Esophagus squamous epithelium (tissue), 5 donors: ENCODE measurements around the gene SLC12A8. TPM values are rescaled to one million over a fixed set of nuclear protein-coding genes. Genes with fewer than 3 reads are reported as not detected.

Experiments
- DNase-seq: peaks from one replicate; lab custom pipeline; 2025; lab: John Stamatoyannopoulos, UW
- H3K27ac ChIP-seq, 4 donors: fragments of 200-600 bp; sonication (generic); one replicate each; pipeline ENCODE4 v1.5.1; 2016 to 2019; ENCODE audit warnings: mild to moderate bottlenecking in 1 of 4
- H3K27me3 ChIP-seq, 4 donors: fragments of 200-600 bp; sonication (generic); 1 replicate in 3 of 4; 2 replicates in 1 of 4; pipeline versions ENCODE4 v1.5.1 to v1.6.0; 2017 to 2021; ENCODE audit warnings: antibody characterized with exemption in 1 of 4
- H3K36me3 ChIP-seq, 3 donors: fragments of 200-600 bp; sonication (generic); one replicate each; pipeline ENCODE4 v1.5.1; 2016 to 2019
- H3K4me1 ChIP-seq, 3 donors: fragments of 200-600 bp; sonication (generic); one replicate each; pipeline ENCODE4 v1.5.1; 2017 to 2019
- H3K4me3 ChIP-seq, 4 donors: fragments of 200-600 bp; sonication (generic); 1 replicate in 3 of 4; 2 replicates in 1 of 4; pipeline ENCODE4 v1.5.1; 2016 to 2019; ENCODE audit warnings: mild to moderate bottlenecking in 2 of 4, moderate library complexity in 1 of 4
- H3K9me3 ChIP-seq, 3 donors: fragments of 200-600 bp; sonication (generic); one replicate each; pipeline ENCODE4 v1.5.1; 2016 to 2019
- CTCF ChIP-seq, 6 experiments: fragments of 450-650 bp in 4 of 6; fragments of 200-600 bp in 2 of 6; sonication (generic) in 2 of 6; IDR thresholded peaks; one replicate each; pipeline ENCODE4 v1.5.1; 2016 to 2019; ENCODE audit warnings: antibody characterized with exemption in 6 of 6, mild to moderate bottlenecking in 4 of 6, moderate library complexity in 4 of 6
- POLR2A ChIP-seq, 4 donors: fragments of 450-650 bp; IDR thresholded peaks; one replicate each; pipeline ENCODE4 v1.6.1; 2017; ENCODE audit warnings: antibody characterized with exemption in 4 of 4, mild to moderate bottlenecking in 4 of 4, moderate library complexity in 3 of 4
- WGBS, 2 donors: methylation state at CpG; one replicate each; pipeline ENCODE4 v1.1.5; 2018; 5-methylcytosine and 5-hydroxymethylcytosine counted together
- intact Hi-C: fragments of 100-400 bp; cut with DNase I; formaldehyde crosslinking; loops from one replicate; pipeline ENCODE4 v1.15.0; 2022
- total RNA-seq, 4 donors: library from RNA; depleted of rRNA; stranded (reverse); fragments of >200 nt; gene quantifications; one replicate each; pipeline ENCODE4 v1.1.0, GENCODE V29; 2016
- donor health status: DM: yes; HTN: yes; CAD: no.

The SLC12A8 gene
- total RNA-seq, 4 donors from 2014 or later, result 9.9 to 15.9 (median 13.8) TPM

GRCh38 chr3:125213364-125213755 is 812 bp upstream of the SLC12A8 start:
- intact Hi-C loops, result no loop called here
- Histone ChIP-seq H3K9me3 (no peaks in the 10 kb centered on the region), H3K4me1 (peaks cover 9 to 22% (median 9%) of the 10 kb centered on the region in 3 donors), H3K27me3 (peaks cover 0 to 41% (median 0%) of the 10 kb centered on the region in 4 donors), H3K4me3 (no peak overlapping the region), H3K27ac (no peak overlapping the region), H3K36me3 (no peaks in the 10 kb centered on the region)
- DNase-seq, result no peak
- 76 to 88% methylated on average over 4 of the region's 4 CpGs for WGBS, 2 donors
- TF ChIP-seq POLR2A (IDR thresholded peaks at IDR 0.05) (no peak), CTCF (IDR thresholded peaks at IDR 0.05) (no peak)

- H3K36me3 ChIP-seq, result no peaks in the 10 kb centered on the region
- no peaks in the 10 kb centered on the region for H3K9me3 ChIP-seq
- TF ChIP-seq CTCF (IDR thresholded peaks at IDR 0.05), result no peak
- no peak for TF ChIP-seq POLR2A (IDR thresholded peaks at IDR 0.05)
- intact Hi-C loops, result no loop called here
- WGBS, 2 donors, result 2 to 20% methylated on average over 2 to 17 of the region's 28 CpGs
- H3K4me3 ChIP-seq, result peak overlapping the region; percentile 53 to 70 (median 59)
- H3K4me1 ChIP-seq, result peaks cover 9 to 35% (median 9%) of the 10 kb centered on the region in 3 donors
- peaks cover 0 to 41% (median 0%) of the 10 kb centered on the region in 4 donors for H3K27me3 ChIP-seq
- DNase-seq, result no peak
- H3K27ac ChIP-seq, result peak overlapping the region in 3 of 4 donors; percentile 42 to 67 (median 50)
Observed at GRCh38 chr3:125212091-125212508, 448 bp downstream of the SLC12A8 start.

- Histone ChIP-seq H3K9me3 (no peaks in the 10 kb centered on the region), H3K4me3 (peak overlapping the region; percentile 53 to 70 (median 59)), H3K27me3 (peaks cover 0 to 41% (median 0%) of the 10 kb centered on the region in 4 donors), H3K4me1 (peaks cover 9 to 35% (median 9%) of the 10 kb centered on the region in 3 donors), H3K27ac (peak overlapping the region in 2 of 4 donors; percentile 42 to 50), H3K36me3 (no peaks in the 10 kb centered on the region)
- TF ChIP-seq CTCF (IDR thresholded peaks at IDR 0.05) (no peak), POLR2A (IDR thresholded peaks at IDR 0.05) (no peak)
- DNase-seq, result no peak
- intact Hi-C loops, result no loop called here
- 37 to 91% methylated on average over 5 of the region's 11 CpGs for WGBS, 2 donors
Observed at GRCh38 chr3:125211523-125212090, 941 bp downstream of the SLC12A8 start.

GRCh38 chr3:125207949-125208568 is 4.5 kb downstream of the SLC12A8 start:
- Histone ChIP-seq H3K27me3 (peaks cover 0 to 21% (median 0%) of the 10 kb centered on the region in 4 donors), H3K36me3 (no peaks in the 10 kb centered on the region), H3K27ac (no peak overlapping the region), H3K4me1 (peaks cover 8 to 32% (median 9%) of the 10 kb centered on the region in 3 donors), H3K9me3 (no peaks in the 10 kb centered on the region), H3K4me3 (no peak overlapping the region)
- TF ChIP-seq POLR2A (IDR thresholded peaks at IDR 0.05), result no peak
- no peak for TF ChIP-seq CTCF (IDR thresholded peaks at IDR 0.05)
- intact Hi-C loops, result no loop called here
- no peak for DNase-seq
- no CpG with 5 or more reads among the region's 1 CpG for WGBS, 2 donors

- H3K4me1 ChIP-seq, result peaks cover 2 to 27% (median 5%) of the 10 kb centered on the region in 3 donors
- no peak overlapping the region for H3K4me3 ChIP-seq
- H3K27me3 ChIP-seq, result peaks cover 0 to 15% (median 0%) of the 10 kb centered on the region in 4 donors
- WGBS, 2 donors, result 72 to 74% methylated on average over 7 of the region's 7 CpGs
- no peak for TF ChIP-seq POLR2A (IDR thresholded peaks at IDR 0.05)
- TF ChIP-seq CTCF (IDR thresholded peaks at IDR 0.05), result no peak
- intact Hi-C loops, result no loop called here
- no peaks in the 10 kb centered on the region for H3K9me3 ChIP-seq
- no peak for DNase-seq
- H3K27ac ChIP-seq, result peak overlapping the region in 1 of 4 donors; percentile 12
- H3K36me3 ChIP-seq, result no peaks in the 10 kb centered on the region
Observed at GRCh38 chr3:125207507-125207906, 5.0 kb downstream of the SLC12A8 start.
